Measurements from ENCODE around the gene C10orf90. TPM values are rescaled to one million over a fixed set of nuclear protein-coding genes. Genes with fewer than 3 reads are reported as not detected.

C10orf90 gene
- total and polyA plus RNA-seq, 9 donors, result not detected

DNA sequence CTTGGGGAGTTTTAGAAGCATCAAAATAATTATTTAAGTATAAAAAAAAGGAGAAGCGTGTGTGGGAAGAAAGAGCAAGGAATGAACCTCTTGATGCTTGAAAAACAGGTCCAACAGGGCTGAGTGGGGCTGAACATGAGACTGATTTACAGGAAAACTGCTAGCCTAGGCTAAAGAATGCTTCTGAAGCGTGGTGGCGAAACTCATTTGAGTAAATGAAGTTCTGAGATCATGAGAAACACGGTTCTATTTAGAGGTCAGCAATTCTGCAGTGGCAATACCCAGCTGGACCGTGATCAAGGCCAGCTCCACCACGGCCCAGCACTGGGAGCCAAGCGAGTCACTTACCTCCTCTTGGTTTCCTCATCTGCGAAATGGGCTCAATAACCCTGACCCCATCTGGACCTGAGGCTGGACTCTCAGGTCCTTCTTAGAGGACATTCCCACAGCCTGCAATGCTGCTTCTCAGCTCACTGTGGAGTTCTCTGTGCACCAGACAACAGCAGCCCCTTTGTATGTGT, 142.1 kb downstream of the C10orf90 start:
- Histone ChIP-seq H3K36me3 (no peaks in the 10 kb centered on the region), H3K27ac (no peak overlapping the region), H3K4me1 (ENCODE audit: insufficient read depth) (no peaks in the 10 kb centered on the region), H3K27me3 (no peaks in the 10 kb centered on the region), H3K4me3 (no peak overlapping the region), H3K9me3 (no peaks in the 10 kb centered on the region)
- TF ChIP-seq POLR2A (IDR thresholded peaks at IDR 0.05) (no peak), EP300 (IDR thresholded peaks at IDR 0.05) (no peak)
- TF ChIP-seq, protein P1, sequence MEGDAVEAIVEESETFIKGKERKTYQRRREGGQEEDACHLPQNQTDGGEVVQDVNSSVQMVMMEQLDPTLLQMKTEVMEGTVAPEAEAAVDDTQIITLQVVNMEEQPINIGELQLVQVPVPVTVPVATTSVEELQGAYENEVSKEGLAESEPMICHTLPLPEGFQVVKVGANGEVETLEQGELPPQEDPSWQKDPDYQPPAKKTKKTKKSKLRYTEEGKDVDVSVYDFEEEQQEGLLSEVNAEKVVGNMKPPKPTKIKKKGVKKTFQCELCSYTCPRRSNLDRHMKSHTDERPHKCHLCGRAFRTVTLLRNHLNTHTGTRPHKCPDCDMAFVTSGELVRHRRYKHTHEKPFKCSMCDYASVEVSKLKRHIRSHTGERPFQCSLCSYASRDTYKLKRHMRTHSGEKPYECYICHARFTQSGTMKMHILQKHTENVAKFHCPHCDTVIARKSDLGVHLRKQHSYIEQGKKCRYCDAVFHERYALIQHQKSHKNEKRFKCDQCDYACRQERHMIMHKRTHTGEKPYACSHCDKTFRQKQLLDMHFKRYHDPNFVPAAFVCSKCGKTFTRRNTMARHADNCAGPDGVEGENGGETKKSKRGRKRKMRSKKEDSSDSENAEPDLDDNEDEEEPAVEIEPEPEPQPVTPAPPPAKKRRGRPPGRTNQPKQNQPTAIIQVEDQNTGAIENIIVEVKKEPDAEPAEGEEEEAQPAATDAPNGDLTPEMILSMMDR (IDR thresholded peaks at IDR 0.05), result no peak
- no peak for DNase-seq
- intact Hi-C loops (cut with DNase I), result no loop called here
- 82 to 83% (median 82%) methylated on average over 8 of the region's 8 CpGs for WGBS, 3 donors

DNA sequence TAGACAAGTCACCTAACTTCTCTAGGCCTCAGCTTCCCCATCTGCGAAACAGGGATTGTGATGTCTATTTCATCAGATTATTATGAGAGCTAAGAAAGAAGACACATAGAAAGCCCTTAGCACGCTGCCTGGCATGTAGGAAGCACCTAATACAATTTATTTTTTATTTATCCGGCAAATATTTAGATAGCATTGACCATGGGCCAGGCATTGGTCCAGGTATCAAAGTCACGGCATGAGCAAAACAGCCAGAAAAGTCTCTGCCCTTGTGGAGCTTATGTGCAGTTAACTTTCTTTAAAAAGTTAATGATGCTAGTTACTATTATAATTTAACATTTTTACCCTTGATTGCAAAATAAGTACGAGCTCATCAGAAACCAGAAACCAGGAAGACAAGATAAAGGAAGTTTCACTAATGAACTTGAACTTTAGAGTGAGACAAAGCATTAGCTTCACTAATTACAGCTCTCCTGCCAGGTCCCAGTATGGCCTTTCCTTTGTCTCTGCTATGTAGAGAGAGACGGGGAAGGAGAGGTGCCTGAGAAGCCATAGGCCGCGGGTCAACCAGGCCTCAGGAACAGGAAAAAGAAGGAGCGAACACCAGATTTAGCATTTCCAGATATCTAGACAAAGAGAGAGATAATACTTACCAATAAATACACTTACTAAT, 142.7 kb downstream of the C10orf90 start:
- no peaks in the 10 kb centered on the region for H3K4me1 ChIP-seq (ENCODE audit: insufficient read depth)
- no peaks in the 10 kb centered on the region for H3K9me3 ChIP-seq
- intact Hi-C loops (cut with DNase I), result no loop called here
- TF ChIP-seq POLR2A (IDR thresholded peaks at IDR 0.05) (no peak), EP300 (IDR thresholded peaks at IDR 0.05) (no peak)
- TF ChIP-seq, protein P1 (IDR thresholded peaks at IDR 0.05), result no peak
- H3K4me3 ChIP-seq, result no peak overlapping the region
- no peaks in the 10 kb centered on the region for H3K36me3 ChIP-seq
- WGBS, 3 donors, result 79 to 82% (median 80%) methylated on average over 9 of the region's 9 CpGs
- no peak overlapping the region for H3K27ac ChIP-seq
- DNase-seq, result no peak
- H3K27me3 ChIP-seq, result no peaks in the 10 kb centered on the region

DNA sequence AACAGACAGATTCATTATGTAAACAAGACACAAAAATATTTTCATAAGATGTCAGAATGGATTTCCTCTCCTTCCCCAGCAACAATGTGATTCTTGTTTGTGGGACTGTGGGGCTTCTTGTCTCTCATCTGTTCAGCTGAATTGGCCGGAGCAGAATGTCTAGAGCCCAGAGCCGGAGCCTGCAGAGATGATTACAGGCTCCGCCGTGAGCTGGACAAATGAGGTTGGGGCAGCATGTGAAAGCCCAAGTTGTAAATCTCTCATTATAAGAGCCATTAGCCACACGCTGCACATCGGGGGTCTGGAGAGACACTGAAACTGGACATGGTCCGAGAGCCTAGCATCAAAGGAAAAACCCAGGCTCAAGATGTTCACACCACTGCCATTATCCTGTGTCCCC, 145.2 kb downstream of the C10orf90 start:
- Histone ChIP-seq H3K4me1 (ENCODE audit: insufficient read depth) (no peaks in the 10 kb centered on the region), H3K27ac (no peak overlapping the region), H3K27me3 (no peaks in the 10 kb centered on the region), H3K36me3 (no peaks in the 10 kb centered on the region), H3K4me3 (no peak overlapping the region), H3K9me3 (no peaks in the 10 kb centered on the region)
- no peak for TF ChIP-seq POLR2A (IDR thresholded peaks at IDR 0.05)
- TF ChIP-seq, protein P1 (IDR thresholded peaks at IDR 0.05), result no peak
- no peak for TF ChIP-seq EP300 (IDR thresholded peaks at IDR 0.05)
- intact Hi-C loops (cut with DNase I), result no loop called here
- DNase-seq, result no peak
- 16 to 21% (median 19%) methylated on average over 7 of the region's 7 CpGs for WGBS, 3 donors

DNA sequence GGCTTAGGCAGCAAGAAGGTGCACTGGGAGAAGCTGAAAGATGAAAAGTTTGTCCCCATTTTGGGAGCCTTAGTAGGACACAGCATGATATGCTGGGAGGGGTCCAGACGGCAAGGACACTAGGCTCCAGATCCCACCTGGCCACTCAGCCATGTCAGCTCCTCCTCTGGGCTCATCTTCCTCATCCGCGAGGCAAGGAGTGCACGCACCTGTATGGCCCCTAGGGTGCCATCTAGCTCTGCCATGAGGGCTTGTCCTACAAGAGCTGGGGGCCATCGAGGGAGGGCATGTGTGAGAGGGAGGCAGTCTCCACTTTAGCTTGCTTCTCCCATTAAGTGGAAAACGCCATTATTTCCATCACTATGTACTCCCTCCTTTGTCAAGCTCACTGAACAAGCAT, 146.0 kb downstream of the C10orf90 start:
- no peaks in the 10 kb centered on the region for H3K36me3 ChIP-seq
- no peaks in the 10 kb centered on the region for H3K4me1 ChIP-seq (ENCODE audit: insufficient read depth)
- H3K4me3 ChIP-seq, result no peak overlapping the region
- no peaks in the 10 kb centered on the region for H3K27me3 ChIP-seq
- intact Hi-C loops (cut with DNase I), result no loop called here
- H3K9me3 ChIP-seq, result no peaks in the 10 kb centered on the region
- no peak for DNase-seq
- 70 to 77% (median 73%) methylated on average over 6 of the region's 6 CpGs for WGBS, 3 donors
- TF ChIP-seq POLR2A (IDR thresholded peaks at IDR 0.05), result no peak
- H3K27ac ChIP-seq, result no peak overlapping the region

DNA sequence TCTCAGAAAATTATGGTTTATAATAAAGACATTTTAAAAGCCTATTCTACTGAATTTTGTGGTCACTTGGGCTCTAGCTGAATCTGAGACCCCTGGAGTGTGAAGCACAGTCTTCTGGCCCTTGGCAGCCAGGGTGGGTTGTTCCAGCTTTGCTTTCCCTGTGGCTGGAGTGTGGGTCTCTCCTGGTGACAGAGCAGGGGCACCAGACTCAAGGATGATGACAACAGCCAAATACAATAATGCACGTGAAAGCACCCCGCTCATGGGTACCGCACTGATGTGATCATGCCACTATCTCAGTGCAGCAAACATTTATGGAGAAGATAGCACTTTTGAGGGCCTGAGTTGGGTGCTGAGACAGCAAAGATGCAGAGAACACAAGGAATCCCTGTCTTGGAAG, 147.4 kb downstream of the C10orf90 start:
- H3K9me3 ChIP-seq, result no peaks in the 10 kb centered on the region
- TF ChIP-seq EP300 (IDR thresholded peaks at IDR 0.05) (no peak), POLR2A (IDR thresholded peaks at IDR 0.05) (no peak)
- TF ChIP-seq, protein P1 (IDR thresholded peaks at IDR 0.05), result no peak
- no peak overlapping the region for H3K27ac ChIP-seq
- no peak overlapping the region for H3K4me3 ChIP-seq
- 65 to 78% (median 74%) methylated on average over 3 of the region's 3 CpGs for WGBS, 3 donors
- no peaks in the 10 kb centered on the region for H3K27me3 ChIP-seq
- H3K4me1 ChIP-seq (ENCODE audit: insufficient read depth), result no peaks in the 10 kb centered on the region
- intact Hi-C loops (cut with DNase I), result no loop called here
- no peak for DNase-seq
- H3K36me3 ChIP-seq, result no peaks in the 10 kb centered on the region

All from ovary (tissue), 9 donors.